Peyer's patch (tissue), 4 donors: Measurements from ENCODE around the gene RNASEL.

Experiments used
- POLR2A ChIP-seq, 2 donors: fragments of 450-650 bp; IDR thresholded peaks; one replicate each; pipeline ENCODE4 v1.5.1; 2017; ENCODE audit warnings: antibody characterized with exemption in 2 of 2, mild to moderate bottlenecking in 2 of 2, moderate library complexity in 2 of 2
- TF ChIP-seq, protein P1 (sequence below), 6 experiments: fragments of 450-650 bp in 4 of 6; fragments of 200-600 bp in 2 of 6; sonication (generic) in 1 of 6; IDR thresholded peaks; one replicate each; pipeline ENCODE4 v1.5.1; 2017 to 2019; ENCODE audit warnings: antibody characterized with exemption in 6 of 6, mild to moderate bottlenecking in 3 of 6, moderate library complexity in 1 of 6

DNA sequence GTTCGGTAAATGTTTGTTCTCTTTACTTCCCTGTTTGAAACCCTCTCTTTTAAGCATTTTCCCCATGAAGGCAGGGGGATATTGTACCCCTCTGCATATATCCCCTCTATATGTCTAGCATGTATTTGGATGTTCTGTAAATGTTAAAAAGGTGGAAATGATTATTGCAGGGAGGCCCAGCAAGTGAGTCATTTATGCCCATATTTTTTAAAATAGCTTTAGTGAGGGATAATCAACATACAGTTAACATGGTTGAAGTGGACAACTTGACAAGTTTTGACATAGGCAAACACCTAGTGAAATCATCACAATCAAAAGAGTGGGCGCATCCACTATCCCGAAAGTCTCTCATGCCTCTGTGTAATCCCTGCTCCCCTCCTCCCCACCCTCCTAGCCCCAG lies 36.0 kb upstream of the RNASEL start:
- TF ChIP-seq, protein P1, sequence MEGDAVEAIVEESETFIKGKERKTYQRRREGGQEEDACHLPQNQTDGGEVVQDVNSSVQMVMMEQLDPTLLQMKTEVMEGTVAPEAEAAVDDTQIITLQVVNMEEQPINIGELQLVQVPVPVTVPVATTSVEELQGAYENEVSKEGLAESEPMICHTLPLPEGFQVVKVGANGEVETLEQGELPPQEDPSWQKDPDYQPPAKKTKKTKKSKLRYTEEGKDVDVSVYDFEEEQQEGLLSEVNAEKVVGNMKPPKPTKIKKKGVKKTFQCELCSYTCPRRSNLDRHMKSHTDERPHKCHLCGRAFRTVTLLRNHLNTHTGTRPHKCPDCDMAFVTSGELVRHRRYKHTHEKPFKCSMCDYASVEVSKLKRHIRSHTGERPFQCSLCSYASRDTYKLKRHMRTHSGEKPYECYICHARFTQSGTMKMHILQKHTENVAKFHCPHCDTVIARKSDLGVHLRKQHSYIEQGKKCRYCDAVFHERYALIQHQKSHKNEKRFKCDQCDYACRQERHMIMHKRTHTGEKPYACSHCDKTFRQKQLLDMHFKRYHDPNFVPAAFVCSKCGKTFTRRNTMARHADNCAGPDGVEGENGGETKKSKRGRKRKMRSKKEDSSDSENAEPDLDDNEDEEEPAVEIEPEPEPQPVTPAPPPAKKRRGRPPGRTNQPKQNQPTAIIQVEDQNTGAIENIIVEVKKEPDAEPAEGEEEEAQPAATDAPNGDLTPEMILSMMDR (IDR thresholded peaks at IDR 0.05), result no peak
- TF ChIP-seq POLR2A (IDR thresholded peaks at IDR 0.05), result no peak
